SK-N-SH (cell line): ENCODE data around the gene PBLD.

Experiments used
- EP300 ChIP-seq, 2 experiments: IDR thresholded peaks; 2 replicates each; pipeline versions ENCODE4 v1.4.0 to v1.6.1; 2012; ENCODE audit warnings: borderline replicate concordance in 1 of 2, low read depth in 1 of 2, low read length in 1 of 2
- FOXJ3 ChIP-seq: sonication (generic); formaldehyde crosslinking; IDR thresholded peaks from 2 replicates; pipeline ENCODE4 v1.5.1; 2020; ENCODE audit warnings: mild to moderate bottlenecking, missing genetic modification reagents
- RAD21 ChIP-seq: IDR thresholded peaks from 2 replicates; pipeline ENCODE4 v1.6.1; 2012; ENCODE audit warnings: mild to moderate bottlenecking, low read length
- RCOR1 ChIP-seq: fragments of 150-350 bp; IDR thresholded peaks from 2 replicates; pipeline ENCODE4 v1.6.1; 2017; ENCODE audit warnings: antibody characterized with exemption, low read length
- REST ChIP-seq: IDR thresholded peaks from 2 replicates; pipeline ENCODE4 v1.6.1; 2012; ENCODE audit warnings: mild to moderate bottlenecking, low read depth, low read length, moderate library complexity
- RFX5 ChIP-seq: IDR thresholded peaks from 2 replicates; pipeline ENCODE4 v1.6.1; 2012; ENCODE audit warnings: mild to moderate bottlenecking, improper control_type of control experiment, low read length
- SMC3 ChIP-seq: IDR thresholded peaks from 2 replicates; pipeline ENCODE4 v1.6.1; 2012; ENCODE audit warnings: low read depth, low read length, improper control_type of control experiment
- TAF1 ChIP-seq: IDR thresholded peaks from 2 replicates; pipeline ENCODE4 v1.6.1; 2012; ENCODE audit warnings: low read depth, mild to moderate bottlenecking, low read length, moderate library complexity, borderline replicate concordance
- TCF12 ChIP-seq: IDR thresholded peaks from 2 replicates; pipeline ENCODE4 v1.4.0; 2012
- TF ChIP-seq, protein P1 (sequence below): fragments of 200-600 bp; sonication (generic); IDR thresholded peaks from 2 replicates; pipeline ENCODE4 v1.6.1; 2017; ENCODE audit warnings: antibody characterized with exemption, mild to moderate bottlenecking, moderate library complexity

DNA sequence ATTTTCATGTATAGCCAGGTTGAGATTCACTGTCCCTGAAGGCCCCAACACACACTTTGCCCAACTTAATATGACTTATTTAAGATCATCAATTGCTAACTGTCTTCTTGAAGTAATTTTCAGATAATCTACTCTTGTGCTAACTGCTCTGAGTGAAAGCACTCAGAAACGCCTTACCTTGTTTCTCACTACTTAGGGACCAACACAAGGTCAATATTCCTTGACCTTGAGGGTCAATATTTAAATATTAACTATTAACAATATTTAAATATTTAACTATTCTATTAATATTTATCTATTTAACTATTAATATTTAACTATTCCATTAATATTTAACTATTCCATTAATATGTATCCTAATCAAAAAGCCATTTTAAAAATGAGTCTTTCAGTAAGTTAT lies 26.9 kb downstream of the PBLD start:
- TF ChIP-seq, protein P1, sequence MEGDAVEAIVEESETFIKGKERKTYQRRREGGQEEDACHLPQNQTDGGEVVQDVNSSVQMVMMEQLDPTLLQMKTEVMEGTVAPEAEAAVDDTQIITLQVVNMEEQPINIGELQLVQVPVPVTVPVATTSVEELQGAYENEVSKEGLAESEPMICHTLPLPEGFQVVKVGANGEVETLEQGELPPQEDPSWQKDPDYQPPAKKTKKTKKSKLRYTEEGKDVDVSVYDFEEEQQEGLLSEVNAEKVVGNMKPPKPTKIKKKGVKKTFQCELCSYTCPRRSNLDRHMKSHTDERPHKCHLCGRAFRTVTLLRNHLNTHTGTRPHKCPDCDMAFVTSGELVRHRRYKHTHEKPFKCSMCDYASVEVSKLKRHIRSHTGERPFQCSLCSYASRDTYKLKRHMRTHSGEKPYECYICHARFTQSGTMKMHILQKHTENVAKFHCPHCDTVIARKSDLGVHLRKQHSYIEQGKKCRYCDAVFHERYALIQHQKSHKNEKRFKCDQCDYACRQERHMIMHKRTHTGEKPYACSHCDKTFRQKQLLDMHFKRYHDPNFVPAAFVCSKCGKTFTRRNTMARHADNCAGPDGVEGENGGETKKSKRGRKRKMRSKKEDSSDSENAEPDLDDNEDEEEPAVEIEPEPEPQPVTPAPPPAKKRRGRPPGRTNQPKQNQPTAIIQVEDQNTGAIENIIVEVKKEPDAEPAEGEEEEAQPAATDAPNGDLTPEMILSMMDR: no peak
- TF ChIP-seq EP300 (IDR thresholded peaks at IDR 0.05; ENCODE audit: borderline replicate concordance in 1 of 2, low read depth in 1 of 2, low read length in 1 of 2) (no peak), TAF1 (no peak), SMC3 (no peak), FOXJ3 (CRISPR knock-in tag) (no peak), RAD21 (no peak), RCOR1 (no peak), TCF12 (no peak), REST (no peak), RFX5 (no peak)
